GM11168 (cell line): ENCODE results near the gene ARMH1.
"Not testable (repeated sequence)": the region's sequence is repeated elsewhere in the genome, so short reads cannot be mapped to it uniquely, and the experiment has no call there.

Source experiments
- in situ Hi-C: fragments of 300-500 bp; cut with MboI; formaldehyde crosslinking; loops from one replicate; pipeline ENCODE4 v1.12.0; 2022; ENCODE audit warnings: low sequenced_read_pairs; ENCODE audit not compliant: unreplicated experiment

Gene ARMH1

GRCh38 chr1:44663417-44663816 lies 11.1 kb upstream of the ARMH1 start:
- in situ Hi-C loops = no loop called here

GRCh38 chr1:44664730-44665370 lies 9.7 kb upstream of the ARMH1 start:
- in situ Hi-C loops = no loop called here

- in situ Hi-C loops = not testable (repeated sequence)
These were observed 7.8 kb upstream of the ARMH1 start for GRCh38 chr1:44666719-44667118.

DNA sequence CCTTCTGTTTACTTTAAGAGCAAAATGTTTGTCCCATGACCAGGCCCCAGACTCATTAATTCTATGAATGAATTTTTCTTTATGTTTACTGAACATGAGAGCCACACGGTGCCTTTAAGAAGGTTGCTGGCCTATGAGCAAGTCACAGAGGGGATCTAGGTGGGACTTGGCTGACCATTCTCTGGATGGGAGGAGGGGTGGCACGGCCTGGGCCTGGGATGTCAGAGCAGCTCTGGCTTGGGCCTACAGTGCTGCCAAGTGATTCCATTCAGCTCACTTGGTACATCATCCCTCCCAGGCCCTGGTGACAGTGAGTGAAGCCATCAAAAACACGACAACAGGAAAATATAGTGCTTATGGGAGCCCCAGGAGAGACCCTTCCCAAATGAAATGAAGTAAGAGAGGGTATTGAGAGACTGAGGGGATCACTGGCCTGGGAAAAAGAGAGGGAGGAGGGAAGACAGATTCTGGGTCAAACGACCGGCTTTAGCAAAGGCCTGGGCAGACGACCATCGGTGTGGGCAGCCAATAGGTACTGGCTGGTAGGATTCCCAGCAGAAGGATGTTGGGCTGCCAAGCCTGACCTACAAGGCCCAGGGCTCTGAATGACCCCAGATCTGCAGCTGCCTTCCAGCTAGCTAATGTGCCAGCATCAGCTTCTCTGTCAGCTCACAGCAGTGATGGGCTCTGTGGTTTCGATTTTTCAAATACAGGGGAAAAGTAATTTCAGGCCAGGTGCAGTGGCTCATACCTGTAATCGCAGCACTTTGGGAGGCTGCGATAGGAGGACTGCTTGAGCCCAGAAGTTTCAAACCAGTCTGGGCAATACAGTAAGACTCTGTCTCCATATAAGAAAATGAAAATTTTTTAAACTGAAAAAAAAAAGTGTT lies 3.5 kb upstream of the ARMH1 start:
- in situ Hi-C loops = no loop called here

GRCh38 chr1:44672254-44672955 lies 2.1 kb upstream of the ARMH1 start:
- in situ Hi-C loops = no loop called here

DNA sequence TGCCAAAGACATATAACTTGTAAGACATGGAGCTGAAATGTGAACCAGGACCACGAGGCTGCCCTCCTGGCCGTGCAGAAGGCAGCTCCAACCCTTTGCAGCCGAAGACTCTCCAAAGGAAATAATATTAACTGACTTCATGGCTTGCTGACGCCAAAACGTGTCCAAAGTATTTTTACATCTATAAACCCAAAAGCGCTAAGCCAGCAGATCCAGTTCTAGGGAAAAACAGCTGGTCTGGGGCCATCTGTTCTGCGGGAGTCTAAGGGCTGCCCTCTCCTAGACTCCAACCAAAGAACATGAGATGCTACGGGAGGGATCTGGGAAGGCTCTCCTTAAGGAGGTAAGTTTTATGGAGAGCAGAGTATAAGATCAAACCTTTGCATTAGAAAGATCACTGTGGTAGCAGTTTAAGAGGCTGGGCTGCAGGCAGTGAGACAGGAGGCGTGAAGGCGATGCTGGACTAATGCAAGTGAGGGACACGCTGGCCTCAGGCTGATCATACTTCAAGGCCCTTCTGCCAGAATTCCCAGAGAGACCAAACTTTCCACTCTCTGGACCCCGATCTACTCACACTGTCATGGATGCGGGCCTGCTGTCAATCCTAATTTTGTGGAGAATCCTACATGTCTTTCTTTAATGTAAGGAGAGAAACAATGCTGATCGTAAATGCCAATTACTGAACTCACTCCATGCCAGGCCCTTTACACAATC lies 1.4 kb upstream of the ARMH1 start:
- in situ Hi-C loops = no loop called here

GRCh38 chr1:44673675-44674112 lies 820 bp upstream of the ARMH1 start:
- in situ Hi-C loops = no loop called here

GRCh38 chr1:44675186-44675585 lies 672 bp downstream of the ARMH1 start:
- in situ Hi-C loops = no loop called here

GRCh38 chr1:44676484-44677200 lies 2.1 kb downstream of the ARMH1 start:
- in situ Hi-C loops = no loop called here

GRCh38 chr1:44677201-44677766 lies 2.8 kb downstream of the ARMH1 start:
- in situ Hi-C loops = no loop called here

DNA sequence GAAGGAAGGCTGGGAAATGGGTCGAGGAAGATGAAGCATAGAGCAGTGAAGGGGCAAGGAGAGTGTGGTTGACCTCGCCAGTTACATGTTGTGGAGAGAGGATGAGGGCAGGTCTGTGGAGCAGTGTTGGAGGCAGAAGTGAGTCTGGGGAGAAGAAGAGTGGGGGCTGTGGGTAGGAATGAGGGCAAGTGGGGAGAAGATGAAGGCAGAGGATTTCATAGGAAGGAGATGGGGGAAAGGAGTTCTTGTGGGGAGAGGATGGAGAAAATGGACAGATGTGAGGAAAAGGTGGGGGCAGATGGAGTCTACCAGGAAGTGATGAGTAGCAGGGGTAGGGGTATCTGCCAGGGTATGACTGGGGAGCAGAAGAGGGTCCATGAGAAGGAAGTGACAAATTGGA lies 3.6 kb downstream of the ARMH1 start:
- in situ Hi-C loops = no loop called here

- in situ Hi-C loops = no loop called here
These were observed 4.1 kb downstream of the ARMH1 start for GRCh38 chr1:44678626-44679025.

DNA sequence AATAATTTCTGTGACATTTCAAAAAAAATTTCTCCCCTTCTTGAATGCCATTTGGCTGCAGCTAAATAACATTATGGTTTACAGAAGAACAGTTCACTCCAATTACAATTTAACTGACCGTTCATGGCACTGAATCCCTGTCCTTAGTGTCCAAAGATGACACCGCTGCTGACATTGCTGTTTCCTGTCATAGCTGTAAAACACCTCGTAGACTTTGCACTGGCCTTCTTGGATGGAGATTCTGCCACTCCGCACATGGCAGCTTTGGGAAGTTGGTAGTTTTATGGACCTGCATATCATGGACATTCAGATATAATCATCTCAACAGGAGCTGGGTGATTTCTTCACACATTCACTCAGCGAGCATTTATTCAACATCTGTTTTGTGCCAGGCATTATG lies 5.0 kb downstream of the ARMH1 start:
- in situ Hi-C loops = no loop called here

- in situ Hi-C loops = no loop called here
These were observed 7.7 kb downstream of the ARMH1 start for GRCh38 chr1:44681905-44682882.

GRCh38 chr1:44682883-44683265 lies 8.4 kb downstream of the ARMH1 start:
- in situ Hi-C loops = no loop called here

DNA sequence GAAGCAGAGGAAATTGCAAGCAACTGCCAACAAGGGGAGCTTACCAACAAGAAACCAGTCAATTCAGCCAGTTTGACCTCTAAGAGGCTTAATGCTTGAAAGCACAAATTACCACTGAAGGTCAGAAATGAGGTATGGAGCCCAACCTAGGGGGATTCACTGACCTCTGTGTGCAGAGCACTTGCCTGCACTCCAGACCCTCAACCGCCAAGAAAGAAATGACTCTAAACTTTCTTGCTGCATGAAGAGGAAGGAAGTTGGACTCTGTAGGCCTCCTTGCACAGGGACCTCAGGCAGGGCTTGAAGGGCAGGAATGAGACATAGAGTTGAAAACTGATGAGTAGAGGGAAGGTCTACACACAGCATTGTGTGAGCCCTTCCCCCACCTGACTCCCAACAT lies 10.0 kb downstream of the ARMH1 start:
- in situ Hi-C loops = no loop called here

DNA sequence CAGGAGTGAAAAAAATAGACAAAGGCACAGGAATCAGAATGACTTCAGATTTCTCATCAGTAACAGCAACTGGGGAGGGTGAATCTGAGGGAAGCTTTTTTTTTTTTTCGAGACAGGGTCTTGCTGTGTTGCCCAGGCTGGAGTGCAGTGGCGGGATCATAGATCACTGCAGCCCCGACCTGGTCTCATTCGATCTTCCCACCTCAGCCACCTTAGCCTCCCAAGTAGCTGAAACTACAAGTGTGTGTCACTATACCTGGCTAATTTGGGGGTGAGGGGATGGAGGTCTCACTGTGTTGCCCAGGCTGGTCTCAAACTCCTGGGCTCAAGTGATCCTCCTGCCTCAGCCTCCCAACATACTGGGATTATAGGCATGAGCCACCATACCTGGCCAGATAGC lies 10.7 kb downstream of the ARMH1 start:
- in situ Hi-C loops = no loop called here

GRCh38 chr1:44685881-44686280 lies 11.4 kb downstream of the ARMH1 start:
- in situ Hi-C loops = no loop called here
